ENCODE results near the gene MOV10.
"Not testable (repeated sequence)": the region's sequence is repeated elsewhere in the genome, so short reads cannot be mapped to it uniquely, and the experiment has no call there.

The MOV10 gene

GRCh38 chr1:112674440-112674985 lies at the start of gene MOV10:
TSS of gene MOV10 (plus strand) at chr1:112674659. CDS start at chr1:112674913, 254 bp downstream.
- DNase-seq (ENCODE audit: low read depth): peak; percentile 29

- no peak for DNase-seq (ENCODE audit: low read depth)
Measured at GRCh38 chr1:112625696-112626095, 48.8 kb upstream of the MOV10 start.

GRCh38 chr1:112626193-112626592 lies 48.3 kb upstream of the MOV10 start:
- no peak for DNase-seq (ENCODE audit: low read depth)

- DNase-seq (ENCODE audit: low read depth): no peak
Measured at GRCh38 chr1:112626887-112627286, 47.6 kb upstream of the MOV10 start.

- DNase-seq (ENCODE audit: low read depth): no peak
Measured at GRCh38 chr1:112628516-112628915, 45.9 kb upstream of the MOV10 start.

GRCh38 chr1:112629256-112629655 lies 45.2 kb upstream of the MOV10 start:
- DNase-seq (ENCODE audit: low read depth): no peak

GRCh38 chr1:112633628-112634027 lies 40.8 kb upstream of the MOV10 start:
- no peak for DNase-seq (ENCODE audit: low read depth)

GRCh38 chr1:112634367-112634766 lies 40.1 kb upstream of the MOV10 start:
- no peak for DNase-seq (ENCODE audit: low read depth)

GRCh38 chr1:112636056-112636455 lies 38.4 kb upstream of the MOV10 start:
- DNase-seq (ENCODE audit: low read depth): no peak

- DNase-seq (ENCODE audit: low read depth): no peak
Measured at GRCh38 chr1:112636597-112637253, 37.7 kb upstream of the MOV10 start.

- DNase-seq (ENCODE audit: low read depth): no peak
Measured at GRCh38 chr1:112637254-112638109, 37.0 kb upstream of the MOV10 start.

GRCh38 chr1:112638110-112638428 lies 36.4 kb upstream of the MOV10 start:
- DNase-seq (ENCODE audit: low read depth): no peak

GRCh38 chr1:112640437-112640836 lies 34.0 kb upstream of the MOV10 start:
- DNase-seq (ENCODE audit: low read depth): not testable (repeated sequence)

GRCh38 chr1:112643080-112643479 lies 31.4 kb upstream of the MOV10 start:
- DNase-seq (ENCODE audit: low read depth): no peak

- no peak for DNase-seq (ENCODE audit: low read depth)
Measured at GRCh38 chr1:112646225-112646624, 28.2 kb upstream of the MOV10 start.

GRCh38 chr1:112651205-112651604 lies 23.3 kb upstream of the MOV10 start:
- DNase-seq (ENCODE audit: low read depth): no peak

- no peak for DNase-seq (ENCODE audit: low read depth)
Measured at GRCh38 chr1:112665857-112666256, 8.6 kb upstream of the MOV10 start.

- no peak for DNase-seq (ENCODE audit: low read depth)
Measured at GRCh38 chr1:112666946-112667345, 7.5 kb upstream of the MOV10 start.

GRCh38 chr1:112672009-112672408 lies 2.5 kb upstream of the MOV10 start:
- no peak for DNase-seq (ENCODE audit: low read depth)

- DNase-seq (ENCODE audit: low read depth): no peak
Measured at GRCh38 chr1:112672842-112673241, 1.6 kb upstream of the MOV10 start.

- DNase-seq (ENCODE audit: low read depth): no peak
Measured at GRCh38 chr1:112673592-112674439, 643 bp upstream of the MOV10 start.

GRCh38 chr1:112674986-112675727 lies 698 bp downstream of the MOV10 start:
- DNase-seq (ENCODE audit: low read depth): peak; percentile 13

Data from stimulated activated CD8-positive, alpha-beta memory T cell treated with anti-CD3 and anti-CD28 coated beads, Interleukin-12 subunit alpha, Interleukin-12 subunit beta, amount 100 ng/mL, for 1 hour (primary cell).